Heart right ventricle (tissue), 16 donors: Measurements from ENCODE around the gene CACNG1. TPM values are rescaled to one million over a fixed set of nuclear protein-coding genes. Genes with fewer than 3 reads are reported as not detected.

Experiments used
- ATAC-seq, 8 donors: fragments of 200-7000 bp; cut with Tn5 transposase; one replicate each; pipeline ENCODE4 v1.9.1; 2020; ENCODE audit warnings: mild to moderate bottlenecking in 8 of 8, moderate library complexity in 8 of 8, moderate number of reproducible peaks in 1 of 8
- DNase-seq, 2 donors: peaks; one replicate each; pipeline ENCODE4 v3.0.0-alpha.2; 2020
- H3K27ac ChIP-seq, 10 donors: fragments of 200-600 bp; sonication (generic) in 2 of 10; one replicate each; pipeline versions ENCODE4 v1.5.0 to v1.8.0; 2020 to 2022; ENCODE audit warnings: mild to moderate bottlenecking in 3 of 10
- H3K27me3 ChIP-seq, 7 donors: fragments of 200-600 bp; one replicate each; pipeline ENCODE4 v1.8.0; 2021 to 2022; ENCODE audit warnings: mild to moderate bottlenecking in 2 of 7
- H3K36me3 ChIP-seq, 9 donors: fragments of 200-600 bp; sonication (generic) in 1 of 9; one replicate each; pipeline versions ENCODE4 v1.5.0 to v1.8.0; 2020 to 2022; ENCODE audit warnings: mild to moderate bottlenecking in 2 of 9
- H3K4me1 ChIP-seq, 9 donors: fragments of 200-600 bp; sonication (generic) in 1 of 9; one replicate each; pipeline versions ENCODE4 v1.5.0 to v1.8.0; 2020 to 2022; ENCODE audit warnings: mild to moderate bottlenecking in 4 of 9
- H3K4me3 ChIP-seq, 10 donors: fragments of 200-600 bp; sonication (generic) in 2 of 10; one replicate each; pipeline versions ENCODE4 v1.5.0 to v1.8.0; 2020 to 2022; ENCODE audit warnings: mild to moderate bottlenecking in 7 of 10, moderate library complexity in 2 of 10
- H3K9me3 ChIP-seq, 11 donors: fragments of 200-600 bp in 10 of 11; sonication (generic) in 2 of 11; one replicate each; pipeline versions ENCODE4 v1.5.0 to v1.8.0; 2013 to 2022; ENCODE audit warnings: mild to moderate bottlenecking in 2 of 11, control low read depth in 1 of 11, moderate library complexity in 1 of 11
- WGBS, 2 donors: extraction: QIAGEN DNeasy Blood & Tissue Kit; methylation state at CpG; one replicate each; pipeline ENCODE4 v1.1.7; 2013; ENCODE audit warnings: inconsistent platforms in 1 of 2; 5-methylcytosine and 5-hydroxymethylcytosine counted together
- intact Hi-C, 10 donors: fragments of 100-400 bp; cut with DNase I; formaldehyde crosslinking; loops; one replicate each; pipeline versions ENCODE4 v1.11.1 to v1.14.2; 2022
- polyA plus RNA-seq, 2 donors: library from polyadenylated mRNA; stranded (reverse); fragments of 200-250 nt; gene quantifications; one replicate each; pipeline ENCODE4 v1.2.3, GENCODE V29; 2013
- total RNA-seq, 10 donors: library from RNA; stranded (reverse); fragmentation: NEBNext Ultra II Directional in 3 of 10; extraction: Animal tissue kit (Norgen Biotek cat#: 25700) in 3 of 10; gene quantifications; one replicate each; pipeline versions ENCODE4 v1.2.1 to v1.2.4, GENCODE V29; 2021 to 2023
- TF ChIP-seq, protein P1 (sequence below), 9 donors: fragments of 200-600 bp; sonication (generic) in 2 of 9; IDR thresholded peaks; one replicate each; pipeline versions ENCODE4 v1.5.0 to v1.8.0; 2021 to 2022; ENCODE audit warnings: antibody characterized with exemption in 9 of 9, mild to moderate bottlenecking in 5 of 9, moderate library complexity in 1 of 9
- donor health status: Arrhythmogenic right ventricular cardiomyopathy.
- donor health status: ischemic (EF 13 %, LVEDD 7.1; RV severe dilation, severe dysfunction).
- donor health status: healthy with polysubstance abuse.
- donor health status: DM: no; HTN: yes; CAD: no.
- donor health status: DM: no; HTN: no; CAD: no.
- donor health status: ischemic (EF 25% LVEDD 6.9; RV normal size, moderate dysfunction).
- donor health status: ischemic (EF 25% LVEDD 5.7; RV mildly dilated, moderate dysfunction).
- donor health status: healthy.
- donor health status: DM: yes; HTN: yes; CAD: no.
- donor health status: Ischemic cardiomyopathy.
- donor health status: ischemic (EF 35%, LVEDD 5.7; RV mildly dilated, moderate dysfunction).
- donor health status: nonischemic (EF 11% LVEDD 7.7; RV severe dilation, severe dysfunction).
- donor health status: DM: yes; HTN: yes; CAD: no.
- donor health status: PGD.
- donor health status: ischemic (EF 29% LVEDD 5.4; RV normal size, mild dysfunction).
- donor health status: nonischemic (EF 23%, LVEDD 6.1; RV moderate dilation, normal function).

Gene CACNG1
- total and polyA plus RNA-seq, 12 donors: 0.26 TPM; not detected in 11

DNA sequence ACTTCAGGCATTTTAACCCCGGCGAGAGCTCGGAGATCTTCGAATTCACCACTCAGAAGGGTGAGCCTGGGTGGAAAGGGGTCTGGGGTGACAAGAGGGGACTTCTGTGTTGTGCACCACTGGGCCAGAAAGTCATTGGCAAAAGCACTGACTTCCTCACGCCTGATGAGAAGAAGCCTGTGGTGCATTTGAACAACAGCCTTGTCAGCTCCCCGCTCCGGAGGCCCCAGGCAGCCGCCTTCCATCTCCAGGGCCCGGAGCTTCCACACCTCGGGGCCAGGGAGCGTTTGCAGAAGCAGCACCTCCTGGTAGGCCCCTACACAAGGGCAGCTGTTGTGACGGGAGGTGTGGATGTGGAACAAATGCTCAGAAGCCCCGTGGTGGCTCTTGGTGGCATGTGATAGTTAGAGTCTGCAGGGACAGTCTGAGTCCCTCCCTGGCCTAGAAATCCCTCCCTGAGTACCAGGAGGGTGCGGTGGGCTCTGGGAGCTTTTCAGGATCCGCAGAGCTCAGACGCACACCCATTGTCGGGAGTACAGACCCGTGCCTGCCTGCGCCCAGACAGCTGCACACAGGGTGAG lies 9.7 kb downstream of the CACNG1 start:
- Histone ChIP-seq H3K4me3 (no peak overlapping the region), H3K36me3 (no peaks in the 10 kb centered on the region), H3K27ac (no peak overlapping the region), H3K4me1 (peaks cover 0 to 19% (median 0%) of the 10 kb centered on the region in 9 donors), H3K27me3 (no peaks in the 10 kb centered on the region), H3K9me3 (peaks cover 0 to 11% (median 6%) of the 10 kb centered on the region in 11 donors)
- DNase-seq (no peak), ATAC-seq (no peak)
- intact Hi-C loops: no loop called here
- WGBS, 2 donors: 78% methylated on average over 19 of the region's 19 CpGs
- TF ChIP-seq, protein P1, sequence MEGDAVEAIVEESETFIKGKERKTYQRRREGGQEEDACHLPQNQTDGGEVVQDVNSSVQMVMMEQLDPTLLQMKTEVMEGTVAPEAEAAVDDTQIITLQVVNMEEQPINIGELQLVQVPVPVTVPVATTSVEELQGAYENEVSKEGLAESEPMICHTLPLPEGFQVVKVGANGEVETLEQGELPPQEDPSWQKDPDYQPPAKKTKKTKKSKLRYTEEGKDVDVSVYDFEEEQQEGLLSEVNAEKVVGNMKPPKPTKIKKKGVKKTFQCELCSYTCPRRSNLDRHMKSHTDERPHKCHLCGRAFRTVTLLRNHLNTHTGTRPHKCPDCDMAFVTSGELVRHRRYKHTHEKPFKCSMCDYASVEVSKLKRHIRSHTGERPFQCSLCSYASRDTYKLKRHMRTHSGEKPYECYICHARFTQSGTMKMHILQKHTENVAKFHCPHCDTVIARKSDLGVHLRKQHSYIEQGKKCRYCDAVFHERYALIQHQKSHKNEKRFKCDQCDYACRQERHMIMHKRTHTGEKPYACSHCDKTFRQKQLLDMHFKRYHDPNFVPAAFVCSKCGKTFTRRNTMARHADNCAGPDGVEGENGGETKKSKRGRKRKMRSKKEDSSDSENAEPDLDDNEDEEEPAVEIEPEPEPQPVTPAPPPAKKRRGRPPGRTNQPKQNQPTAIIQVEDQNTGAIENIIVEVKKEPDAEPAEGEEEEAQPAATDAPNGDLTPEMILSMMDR (IDR thresholded peaks at IDR 0.05): no peak

DNA sequence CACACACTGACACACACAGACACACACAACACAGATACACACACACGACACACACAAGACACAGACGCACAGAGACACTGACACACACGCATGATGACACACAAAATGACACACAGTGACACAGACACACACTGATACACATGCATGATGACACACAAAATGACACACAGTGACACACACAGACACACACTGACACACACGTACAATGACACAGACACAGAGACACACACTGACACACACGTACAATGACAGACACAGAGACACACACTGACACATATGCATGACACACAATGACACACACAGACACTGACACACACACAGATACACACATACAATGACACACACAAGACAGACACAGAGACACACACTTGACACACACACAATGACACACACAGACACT lies 10.3 kb downstream of the CACNG1 start:
- TF ChIP-seq, protein P1 (IDR thresholded peaks at IDR 0.05): no peak
- DNase-seq (no peak), ATAC-seq (no peak)
- intact Hi-C loops: no loop called here
- Histone ChIP-seq H3K9me3 (peaks cover 0 to 6% (median under 1%) of the 10 kb centered on the region in 11 donors), H3K27ac (no peak overlapping the region), H3K4me3 (no peak overlapping the region), H3K4me1 (peaks cover 0 to 19% (median 0%) of the 10 kb centered on the region in 9 donors), H3K36me3 (no peaks in the 10 kb centered on the region), H3K27me3 (no peaks in the 10 kb centered on the region)
- 90 to 91% methylated on average over 5 of the region's 5 CpGs for WGBS, 2 donors

- Histone ChIP-seq H3K27me3 (no peaks in the 10 kb centered on the region), H3K36me3 (no peaks in the 10 kb centered on the region), H3K27ac (no peak overlapping the region), H3K9me3 (peaks cover 0 to 2% (median 0%) of the 10 kb centered on the region in 11 donors), H3K4me1 (peaks cover 0 to 19% (median 0%) of the 10 kb centered on the region in 9 donors), H3K4me3 (no peak overlapping the region)
- no peak for ATAC-seq
- no peak for DNase-seq
- 93 to 95% methylated on average over 19 of the region's 19 CpGs for WGBS, 2 donors
- TF ChIP-seq, protein P1 (IDR thresholded peaks at IDR 0.05): no peak
- intact Hi-C loops: no loop called here
Measured at GRCh38 chr17:67055041-67055443, 10.7 kb downstream of the CACNG1 start.

DNA sequence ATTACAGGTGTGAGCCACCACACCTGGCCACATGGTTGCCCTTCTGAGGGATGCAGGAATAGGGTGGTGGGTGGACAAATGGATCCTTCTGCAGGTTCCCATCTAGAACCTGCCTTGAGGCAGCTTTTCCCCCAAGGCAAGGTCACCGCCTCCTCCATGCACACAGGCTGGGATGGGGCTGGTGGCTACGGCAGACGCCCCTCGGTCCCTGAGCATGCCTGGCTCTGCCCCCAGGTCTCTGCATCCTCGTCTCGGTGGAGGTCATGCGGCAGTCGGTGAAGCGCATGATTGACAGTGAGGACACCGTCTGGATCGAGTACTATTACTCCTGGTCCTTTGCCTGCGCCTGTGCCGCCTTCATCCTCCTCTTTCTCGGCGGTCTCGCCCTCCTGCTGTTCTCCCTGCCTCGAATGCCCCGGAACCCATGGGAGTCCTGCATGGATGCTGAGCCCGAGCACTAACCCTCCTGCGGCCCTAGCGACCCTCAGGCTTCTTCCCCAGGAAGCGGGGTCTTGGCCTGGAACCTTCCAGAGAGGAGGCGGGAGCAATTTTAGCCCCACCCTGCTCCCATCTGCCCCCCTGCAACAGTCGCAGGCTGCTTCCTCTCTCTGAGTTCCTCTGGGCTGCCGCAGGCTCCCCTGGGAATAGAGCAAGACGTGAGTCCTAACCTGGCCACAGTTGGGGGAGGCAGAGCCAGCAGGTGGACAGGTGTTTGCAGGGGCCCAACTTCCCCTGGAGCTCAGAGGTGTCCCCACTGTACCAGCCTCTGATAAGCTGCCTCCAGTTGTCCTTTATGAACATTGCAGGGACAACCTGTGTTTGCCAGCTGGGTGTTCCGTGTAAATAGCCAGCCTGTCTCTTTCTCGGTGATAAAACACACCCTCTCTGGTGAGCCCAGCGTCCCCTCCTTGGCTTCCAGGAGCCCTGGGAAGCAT lies 11.7 kb downstream of the CACNG1 start:
- H3K4me1 ChIP-seq: peaks cover 0 to 13% (median 0%) of the 10 kb centered on the region in 9 donors
- ATAC-seq (peak in 6 of 8 donors; percentile 48 to 85 (median 68)), DNase-seq (no peak)
- H3K27me3 ChIP-seq: no peaks in the 10 kb centered on the region
- intact Hi-C loops: no loop called here
- no peaks in the 10 kb centered on the region for H3K36me3 ChIP-seq
- 81 to 82% methylated on average over 29 of the region's 29 CpGs for WGBS, 2 donors
- TF ChIP-seq, protein P1 (IDR thresholded peaks at IDR 0.05): no peak
- peak overlapping the region in 5 of 10 donors; percentile 29 to 75 (median 70) for H3K27ac ChIP-seq
- H3K9me3 ChIP-seq: no peaks in the 10 kb centered on the region
- no peak overlapping the region for H3K4me3 ChIP-seq
